Panc1 (cell line): Measurements from ENCODE around the gene PRL. TPM values are rescaled to one million over a fixed set of nuclear protein-coding genes. Genes with fewer than 3 reads are reported as not detected.

Experiments used
- ATAC-seq: fragments of 200-7000 bp; cut with Tn5 transposase; 2 replicates; pipeline ENCODE4 v1.9.1; 2020; ENCODE audit warnings: mild to moderate bottlenecking, moderate library complexity
- BruUV-seq: library from RNA; stranded (reverse); fragments of 400-500 nt; replicated peaks from 2 replicates; lab custom pipeline; 2021; lab: Mats Ljungman, UMichigan
- CTCF ChIA-PET: fragments of 300-600 bp; sonication (Branson Sonifier 250); formaldehyde crosslinking; loops from one replicate; lab custom pipeline; 2022; ENCODE audit warnings: antibody characterized with exemption; lab: Charles Lee
- POLR2A ChIA-PET: fragments of 300-600 bp; sonication (Branson Sonifier 250); formaldehyde crosslinking; loops from one replicate; lab custom pipeline; 2022; ENCODE audit warnings: antibody characterized with exemption; lab: Charles Lee
- DNase-seq: peaks from one replicate; pipeline ENCODE4 v3.0.0-alpha.2; 2010; ENCODE audit warnings: low read depth, low spot score
- H3K27ac ChIP-seq: 2 replicates; pipeline ENCODE4 v1.5.1; 2011; ENCODE audit warnings: mild to moderate bottlenecking, low read length, inconsistent platforms
- H3K27me3 ChIP-seq: fragments of 200-500 bp; sonication (Bioruptor generic); 2 replicates; pipeline ENCODE4 v1.6.0; 2014; ENCODE audit warnings: low read length, inconsistent platforms; ENCODE audit not compliant: control insufficient read depth, insufficient read depth
- H3K36me3 ChIP-seq: fragments of 200-500 bp; sonication (Bioruptor generic); 2 replicates; pipeline ENCODE4 v1.5.1; 2014; ENCODE audit warnings: inconsistent platforms, mild to moderate bottlenecking, low read length, moderate library complexity; ENCODE audit not compliant: control insufficient read depth, insufficient read depth
- H3K4me1 ChIP-seq: 2 replicates; pipeline ENCODE4 v1.5.1; 2011; ENCODE audit warnings: inconsistent platforms, mild to moderate bottlenecking, low read length, moderate library complexity; ENCODE audit not compliant: control insufficient read depth, insufficient read depth
- H3K4me3 ChIP-seq, 2 experiments: 2 replicates each; pipeline ENCODE4 v1.5.1; 2011 to 2012; ENCODE audit warnings: low read depth in 2 of 2, low read length in 2 of 2, mild to moderate bottlenecking in 2 of 2, inconsistent platforms in 1 of 2, moderate library complexity in 1 of 2
- H3K9me3 ChIP-seq: fragments of 200-500 bp; sonication (Bioruptor generic); 2 replicates; pipeline ENCODE4 v1.5.1; 2014; ENCODE audit warnings: low read depth, mild to moderate bottlenecking, inconsistent platforms, low read length, moderate library complexity; ENCODE audit not compliant: control insufficient read depth, insufficient read depth
- CTCF ChIP-seq: fragments of 450-650 bp; IDR thresholded peaks from 2 replicates; pipeline ENCODE4 v1.5.1; 2017; ENCODE audit warnings: mild to moderate bottlenecking
- POLR2AphosphoS5 ChIP-seq: IDR thresholded peaks from 2 replicates; pipeline ENCODE4 v1.6.1; 2012; ENCODE audit warnings: mild to moderate bottlenecking, low read depth, low read length, moderate library complexity
- REST ChIP-seq, 2 experiments: IDR thresholded peaks; 2 replicates each; pipeline ENCODE4 v1.6.1; 2011 to 2012; ENCODE audit warnings: low read depth in 2 of 2, control low read depth in 1 of 2, low read length in 1 of 2, mild to moderate bottlenecking in 1 of 2, moderate library complexity in 1 of 2; ENCODE audit not compliant: insufficient read depth in 1 of 2
- SIN3A ChIP-seq: IDR thresholded peaks from 2 replicates; pipeline ENCODE4 v1.6.1; 2012; ENCODE audit warnings: low read depth, mild to moderate bottlenecking, low read length, moderate library complexity, borderline replicate concordance; ENCODE audit not compliant: insufficient read depth
- TCF7L2 ChIP-seq: IDR thresholded peaks from 2 replicates; pipeline ENCODE4 v1.6.1; 2011; ENCODE audit warnings: mild to moderate bottlenecking, low read depth, low read length, inconsistent platforms
- in situ Hi-C: cut with HindIII; loops from 2 replicates; pipeline ENCODE4 v1.10.0; 2016; ENCODE audit warnings: low sequenced_read_pairs, low pct_unique_long_range_greater_than_20kb
- intact Hi-C: fragments of 100-400 bp; cut with micrococcal nuclease; formaldehyde crosslinking; loops from one replicate; pipeline ENCODE4 v1.10.0; 2022; ENCODE audit not compliant: unreplicated experiment
- total RNA-seq: library from RNA; stranded (reverse); gene quantifications from one replicate; pipeline ENCODE4 v1.2.1, GENCODE V29; 2021; ENCODE audit not compliant: unreplicated experiment

Gene PRL
- total RNA-seq, 1 experiment from 2014 or later, result not detected

- H3K9me3 ChIP-seq, result no peaks in the 10 kb centered on the region
- ChIA-PET POLR2A (no interaction called here), CTCF (no interaction called here)
- H3K27ac ChIP-seq, result no peak overlapping the region
- intact Hi-C loops, result no loop called here
- H3K4me3 ChIP-seq, result no peak overlapping the region
- ATAC-seq (no peak), DNase-seq (no peak)
- TF ChIP-seq POLR2AphosphoS5 (no peak), TCF7L2 (no peak), CTCF (no peak), SIN3A (no peak), REST (IDR thresholded peaks at IDR 0.05; ENCODE audit: insufficient read depth in 1 of 2, low read depth in 2 of 2, low read length in 1 of 2) (no peak)
- no TSS peak for BruUV-seq
- no peaks in the 10 kb centered on the region for H3K4me1 ChIP-seq
- in situ Hi-C loops, result no loop called here
- H3K27me3 ChIP-seq, result no peaks in the 10 kb centered on the region
- H3K36me3 ChIP-seq, result no peaks in the 10 kb centered on the region
Measured at GRCh38 chr6:22328474-22328873, 31.6 kb upstream of the PRL start.

- no peaks in the 10 kb centered on the region for H3K36me3 ChIP-seq
- H3K27ac ChIP-seq, result no peak overlapping the region
- H3K27me3 ChIP-seq, result no peaks in the 10 kb centered on the region
- H3K4me1 ChIP-seq, result no peaks in the 10 kb centered on the region
- H3K4me3 ChIP-seq, result no peak overlapping the region
- POLR2A ChIA-PET, result no interaction called here
- CTCF ChIA-PET, result no interaction called here
- TF ChIP-seq POLR2AphosphoS5, result no peak
- no peak for TF ChIP-seq REST (IDR thresholded peaks at IDR 0.05; ENCODE audit: insufficient read depth in 1 of 2, low read depth in 2 of 2, low read length in 1 of 2)
- no peak for TF ChIP-seq SIN3A
- no peak for TF ChIP-seq TCF7L2
- DNase-seq (no peak), ATAC-seq (no peak)
- BruUV-seq, result no TSS peak
- in situ Hi-C loops, result no loop called here
- intact Hi-C loops, result no loop called here
- H3K9me3 ChIP-seq, result no peaks in the 10 kb centered on the region
Measured at GRCh38 chr6:22327881-22328280, 31.0 kb upstream of the PRL start.
